AG08395 (cell line): Measurements from ENCODE around the gene ATP5MK.
A peak's percentile ranks its signal among the peaks of the same experiment; 100 is the strongest.
"Not testable (repeated sequence)": the region's sequence is repeated elsewhere in the genome, so short reads cannot be mapped to it uniquely, and the experiment has no call there.

Experiments used
- DNase-seq: peaks from one replicate; pipeline ENCODE4 v3.0.0; 2012; ENCODE audit warnings: mixed read lengths, low spot score

The ATP5MK gene

GRCh38 chr10:103396789-103397087, 463 bp upstream of the ATP5MK start:
- DNase-seq = no peak

DNA sequence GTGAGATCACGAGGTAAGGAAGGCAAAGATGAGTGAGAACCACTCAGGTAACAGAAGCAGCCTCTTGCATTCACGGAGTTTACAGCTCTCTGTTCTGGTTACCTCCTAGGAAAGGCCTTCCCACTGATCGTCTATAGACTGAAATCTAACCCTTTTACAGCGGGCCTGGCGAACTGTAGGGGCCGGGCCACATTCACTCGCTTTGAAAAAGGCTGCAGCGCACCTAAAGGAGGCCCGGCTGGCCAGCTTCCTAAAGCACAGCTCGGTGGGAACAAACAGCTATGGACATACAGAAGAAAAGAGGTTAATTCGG, 565 bp downstream of the ATP5MK start:
- DNase-seq = peak; percentile 26

GRCh38 chr10:103394180-103394579, 2.1 kb downstream of the ATP5MK start:
- DNase-seq = no peak

GRCh38 chr10:103382769-103383168, 13.5 kb downstream of the ATP5MK start:
- no peak for DNase-seq

GRCh38 chr10:103374263-103374662, 22.0 kb downstream of the ATP5MK start:
- no peak for DNase-seq

GRCh38 chr10:103373544-103373943, 22.7 kb downstream of the ATP5MK start:
- no peak for DNase-seq

- DNase-seq = peak; percentile 95
These were observed 28.3 kb downstream of the ATP5MK start, which contains the start of gene TAF5 for GRCh38 chr10:103367782-103368518. TSS of gene TAF5 (plus strand) at chr10:103367976. CDS start at chr10:103367990, 14 bp downstream.

DNA sequence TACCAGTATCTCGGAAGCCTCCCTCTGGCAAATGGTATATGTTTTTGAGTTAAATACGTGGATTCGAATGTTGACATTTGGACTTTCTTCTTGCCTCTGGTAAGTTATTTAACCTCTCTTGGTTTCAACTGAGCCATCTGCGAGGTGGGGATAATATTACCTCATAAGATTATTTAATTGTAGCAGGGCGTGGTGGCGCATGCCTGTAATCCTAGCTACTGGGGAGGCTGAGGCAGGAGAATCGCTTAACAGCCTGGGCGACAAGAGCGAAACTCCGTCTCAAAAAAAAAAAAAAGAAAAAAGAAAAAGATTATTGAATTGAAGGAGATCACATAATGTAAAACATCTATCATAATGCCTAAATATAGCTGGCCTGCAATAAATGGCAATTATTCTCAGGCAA, 28.9 kb downstream of the ATP5MK start:
- DNase-seq = no peak

- DNase-seq = not testable (repeated sequence)
These were observed 35.5 kb downstream of the ATP5MK start for GRCh38 chr10:103360791-103361190.

- not testable (repeated sequence) for DNase-seq
These were observed 36.8 kb downstream of the ATP5MK start for GRCh38 chr10:103359493-103359892.

DNA sequence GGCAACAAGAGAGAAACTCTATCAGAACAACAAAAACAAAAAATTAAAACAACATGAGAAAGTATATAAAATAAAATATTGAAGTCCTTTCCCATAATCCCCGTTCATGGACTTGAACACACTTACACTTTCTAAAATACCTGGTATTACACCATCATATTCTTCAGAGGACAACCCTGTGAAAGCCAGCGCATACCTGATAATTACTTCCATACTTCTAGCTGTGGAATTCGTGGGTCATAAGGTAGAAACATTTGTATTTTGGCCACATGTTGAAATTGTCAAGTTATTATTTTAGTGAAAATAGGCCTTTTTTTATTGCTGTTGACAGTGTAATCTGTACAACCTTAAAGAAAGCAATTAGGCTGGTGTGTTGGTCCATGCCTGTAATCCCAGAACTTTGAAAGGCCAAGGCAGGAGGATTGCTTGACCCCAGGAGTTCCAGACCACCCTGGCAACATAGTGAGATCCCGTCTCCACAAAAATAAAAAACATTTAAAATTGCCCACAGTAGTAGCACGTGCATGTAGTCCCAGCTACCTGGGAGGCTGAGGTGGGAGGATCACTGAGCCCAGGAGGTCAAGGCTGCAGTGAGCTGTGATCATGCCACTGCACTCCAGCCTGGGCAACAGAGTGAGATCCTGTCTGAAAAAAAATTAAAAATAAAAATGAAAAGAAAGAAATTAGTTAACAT, 40.2 kb downstream of the ATP5MK start:
- no peak for DNase-seq

- DNase-seq = not testable (repeated sequence)
These were observed 41.7 kb downstream of the ATP5MK start for GRCh38 chr10:103354567-103354966.

DNA sequence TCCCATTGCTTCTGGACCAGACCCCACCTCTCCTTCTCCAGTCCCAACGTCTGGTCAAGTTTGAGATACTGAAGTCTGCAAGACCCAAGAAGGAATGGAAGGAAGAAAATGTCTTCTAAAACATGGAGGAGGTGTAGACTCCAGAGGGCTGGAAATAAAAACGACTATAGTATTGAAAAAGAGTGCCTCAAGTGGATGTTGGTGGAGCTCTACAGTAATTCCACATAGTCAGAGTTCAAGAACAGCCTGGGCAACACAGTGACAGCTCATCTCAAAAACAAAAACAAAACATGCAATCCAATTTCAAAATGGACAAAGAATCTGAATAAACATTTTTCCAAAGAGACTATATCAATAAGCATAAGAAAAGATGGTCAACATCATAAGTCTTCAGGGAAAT, 43.0 kb downstream of the ATP5MK start:
- no peak for DNase-seq

GRCh38 chr10:103350517-103351260, 45.6 kb downstream of the ATP5MK start, which contains the start of gene PCGF6:
TSS of gene PCGF6 (minus strand) at chr10:103351140. CDS start at chr10:103351066, 74 bp downstream.
- peak; percentile 96 for DNase-seq

DNA sequence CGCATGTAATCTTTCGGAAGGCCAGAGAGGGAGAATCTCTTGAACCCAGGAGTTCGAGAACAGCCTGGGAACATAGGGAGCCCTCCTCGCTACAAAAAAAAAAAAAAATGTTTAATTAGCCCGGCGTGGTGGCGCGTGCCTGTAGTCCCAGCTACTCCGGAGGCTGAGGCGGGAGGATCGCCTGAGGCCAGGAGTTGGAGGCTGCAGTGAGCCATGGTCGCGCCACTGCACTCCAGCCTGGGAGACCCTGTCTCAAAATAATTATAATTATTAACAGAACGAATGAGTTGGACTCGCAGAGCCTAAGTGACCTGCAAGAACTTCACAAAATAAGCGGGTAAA, 46.1 kb downstream of the ATP5MK start:
- no peak for DNase-seq
